Spleen (tissue), 11 donors: ENCODE results near the gene ZBED5. TPM values are rescaled to one million over a fixed set of nuclear protein-coding genes. Genes with fewer than 3 reads are reported as not detected.

Experiments used
- DNase-seq: peaks from one replicate; pipeline ENCODE4 v3.0.0-alpha.2; 2020
- H3K27ac ChIP-seq, 8 donors: fragments of 200-600 bp; sonication (generic) in 7 of 8; 1 replicate in 4 of 8; 2 replicates in 4 of 8; pipeline versions ENCODE4 v1.5.0 to v1.8.0; 2016 to 2021; ENCODE audit warnings: inconsistent platforms in 4 of 8, mild to moderate bottlenecking in 4 of 8, moderate library complexity in 1 of 8
- H3K27me3 ChIP-seq, 7 donors: fragments of 200-600 bp; sonication (generic) in 6 of 7; replicated peaks in 1 of 7; 1 replicate in 4 of 7; 2 replicates in 3 of 7; pipeline versions ENCODE4 v1.5.0 to v1.8.0; 2016 to 2021; ENCODE audit warnings: inconsistent platforms in 3 of 7, mild to moderate bottlenecking in 1 of 7
- H3K36me3 ChIP-seq, 6 donors: fragments of 200-600 bp; sonication (generic) in 5 of 6; 1 replicate in 4 of 6; 2 replicates in 2 of 6; pipeline versions ENCODE4 v1.5.0 to v1.8.0; 2016 to 2021; ENCODE audit warnings: inconsistent platforms in 2 of 6
- H3K4me1 ChIP-seq, 6 donors: fragments of 200-600 bp; sonication (generic) in 5 of 6; 1 replicate in 3 of 6; 2 replicates in 3 of 6; pipeline versions ENCODE4 v1.5.0 to v1.8.0; 2016 to 2021; ENCODE audit warnings: inconsistent platforms in 3 of 6
- H3K4me3 ChIP-seq, 8 donors: fragments of 200-600 bp; sonication (generic) in 7 of 8; 1 replicate in 4 of 8; 2 replicates in 4 of 8; pipeline versions ENCODE4 v1.5.0 to v1.8.0; 2016 to 2021; ENCODE audit warnings: inconsistent platforms in 4 of 8, mild to moderate bottlenecking in 4 of 8, moderate library complexity in 2 of 8
- H3K9me3 ChIP-seq, 8 donors: fragments of 200-600 bp; sonication (generic) in 7 of 8; 1 replicate in 4 of 8; 2 replicates in 4 of 8; pipeline versions ENCODE4 v1.5.0 to v1.8.0; 2016 to 2021; ENCODE audit warnings: inconsistent platforms in 4 of 8
- CTCF ChIP-seq, 11 experiments: fragments of 200-600 bp in 7 of 11; fragments of 450-650 bp in 4 of 11; sonication (generic) in 4 of 11; IDR thresholded peaks in 8 of 11; conservative IDR thresholded peaks in 3 of 11; 1 replicate in 7 of 11; 2 replicates in 4 of 11; pipeline versions ENCODE4 v1.4.0 to v1.8.0; 2016 to 2021; ENCODE audit warnings: antibody characterized with exemption in 11 of 11, inconsistent platforms in 4 of 11, mild to moderate bottlenecking in 1 of 11
- POLR2A ChIP-seq, 3 donors: fragments of 450-650 bp; IDR thresholded peaks; one replicate each; pipeline ENCODE4 v1.5.1; 2017; ENCODE audit warnings: antibody characterized with exemption in 3 of 3, mild to moderate bottlenecking in 1 of 3
- POLR2AphosphoS5 ChIP-seq, 3 donors: sonication (generic); formaldehyde crosslinking; IDR thresholded peaks; one replicate each; pipeline ENCODE4 v1.5.1; 2017; ENCODE audit warnings: antibody characterized with exemption in 3 of 3
- WGBS, 5 donors: extraction: QIAGEN DNeasy Blood & Tissue Kit in 3 of 5; methylation state at CpG; one replicate each; pipeline versions ENCODE4 v1.1.5 to v1.1.7; 2013 to 2018; 5-methylcytosine and 5-hydroxymethylcytosine counted together
- intact Hi-C: fragments of 100-400 bp; cut with DNase I; formaldehyde crosslinking; loops from one replicate; pipeline ENCODE4 v1.15.0; 2023; ENCODE audit warnings: low total_unique reads
- polyA plus RNA-seq, 3 donors: library from polyadenylated mRNA; stranded (reverse); fragments of 200-250 nt; gene quantifications; one replicate each; pipeline ENCODE4 v1.2.1, GENCODE V29; 2013
- total RNA-seq, 7 donors: library from RNA; depleted of rRNA in 3 of 7; stranded (reverse); fragments of >200 nt in 3 of 7; fragmentation: NEBNext Ultra II Directional in 4 of 7; extraction: Animal tissue kit (Norgen Biotek cat#: 25700) in 4 of 7; gene quantifications; one replicate each; pipeline versions ENCODE4 v1.1.0 to v1.2.1, GENCODE V29; 2016 to 2021
- donor health status: healthy with polysubstance abuse.
- donor health status: DM: no; HTN: no; CAD: no; lungs with moderate emphysema.
- donor health status: DM: no; HTN: no; CAD: no.
- donor health status: Bipolar disorder and iron deficiency.
- donor health status: healthy.
- donor health status: DM: no; HTN: no; CAD: no.
- donor health status: DM: yes; HTN: yes; CAD: no.

The ZBED5 gene
- total and polyA plus RNA-seq, 10 donors, result 43.5 to 83.8 (median 63.6) TPM

- intact Hi-C loops, result loop anchor here (5.0 to 10.0 kb wide), 2 partner anchors 44 to 54 kb away; partner anchors contain the start of gene CTR9
- H3K36me3 ChIP-seq, result peaks cover 3 to 35% (median 32%) of the 10 kb centered on the region in 6 donors
- no peaks in the 10 kb centered on the region for H3K9me3 ChIP-seq
- H3K4me1 ChIP-seq, result peaks cover 32 to 55% (median 46%) of the 10 kb centered on the region in 6 donors
- WGBS, 5 donors, result 0 to 1% (median 1%) methylated on average over 49 to 65 of the region's 65 CpGs
- H3K27ac ChIP-seq, result peak within 1 kb of the TSS; percentile 99 to 100 (median 100)
- H3K4me3 ChIP-seq, result peak within 1 kb of the TSS; percentile 81 to 98 (median 91)
- peak; percentile 99 for DNase-seq
- no peaks in the 10 kb centered on the region for H3K27me3 ChIP-seq
- TF ChIP-seq CTCF (IDR thresholded peaks at IDR 0.05 in 8 of 11, conservative IDR thresholded peaks at IDR 0.05 in 3 of 11), result peak in 3 of 11 experiments; percentile 12 to 24 (median 18)
- peak; percentile 96 to 98 (median 97) for TF ChIP-seq POLR2A (IDR thresholded peaks at IDR 0.05)
- peak; percentile 100 for TF ChIP-seq POLR2AphosphoS5 (IDR thresholded peaks at IDR 0.05)
Measured at GRCh38 chr11:10808553-10809372, 49.1 kb downstream of the ZBED5 start, which contains the start of gene EIF4G2. EIF4G2 (minus strand) TSS chr11:10808926.

- H3K4me1 ChIP-seq, result peaks cover 32 to 61% (median 50%) of the 10 kb centered on the region in 6 donors
- peak overlapping the region; percentile 99 to 100 (median 100) for H3K27ac ChIP-seq
- H3K27me3 ChIP-seq, result no peaks in the 10 kb centered on the region
- H3K4me3 ChIP-seq, result peak overlapping the region; percentile 81 to 98 (median 91)
- peaks cover 5 to 41% (median 38%) of the 10 kb centered on the region in 6 donors for H3K36me3 ChIP-seq
- TF ChIP-seq POLR2A (IDR thresholded peaks at IDR 0.05), result no peak
- no peak for TF ChIP-seq CTCF (IDR thresholded peaks at IDR 0.05 in 8 of 11, conservative IDR thresholded peaks at IDR 0.05 in 3 of 11)
- TF ChIP-seq POLR2AphosphoS5 (IDR thresholded peaks at IDR 0.05), result no peak
- intact Hi-C loops, result loop anchor here (5.0 to 10.0 kb wide), 2 partner anchors 44 to 53 kb away; partner anchors contain the start of gene CTR9
- WGBS, 5 donors, result 0 to 2% (median 1%) methylated on average over 22 to 36 of the region's 36 CpGs
- no peaks in the 10 kb centered on the region for H3K9me3 ChIP-seq
- DNase-seq, result no peak
Measured at GRCh38 chr11:10808235-10808552, 49.7 kb downstream of the ZBED5 start.

- DNase-seq, result peak; percentile 93
- H3K4me1 ChIP-seq, result peaks cover 32 to 66% (median 53%) of the 10 kb centered on the region in 6 donors
- TF ChIP-seq CTCF (IDR thresholded peaks at IDR 0.05 in 8 of 11, conservative IDR thresholded peaks at IDR 0.05 in 3 of 11), result peak in 1 of 11 experiments; percentile 9
- TF ChIP-seq POLR2A (IDR thresholded peaks at IDR 0.05), result no peak
- TF ChIP-seq POLR2AphosphoS5 (IDR thresholded peaks at IDR 0.05), result peak; percentile 20 to 68 (median 43)
Measured at GRCh38 chr11:10807493-10808234, 50.2 kb downstream of the ZBED5 start.

More at GRCh38 chr11:10807493-10808234, 50.2 kb downstream of the ZBED5 start:
- H3K4me3 ChIP-seq, result peak overlapping the region; percentile 81 to 98 (median 91)
- no peaks in the 10 kb centered on the region for H3K27me3 ChIP-seq
- no peaks in the 10 kb centered on the region for H3K9me3 ChIP-seq
- H3K36me3 ChIP-seq, result peaks cover 8 to 46% (median 43%) of the 10 kb centered on the region in 6 donors
- WGBS, 5 donors, result 0 to 2% (median 1%) methylated on average over 24 to 39 of the region's 39 CpGs
- H3K27ac ChIP-seq, result peak overlapping the region; percentile 99 to 100 (median 100)
- intact Hi-C loops, result loop anchor here (5.0 to 10.0 kb wide), 2 partner anchors 45 to 53 kb away; partner anchors contain the start of gene CTR9
